Loucy (cell line): ENCODE measurements around the gene PNPLA7.

Source experiments
- CTCF ChIP-seq: fragments of 200-600 bp; sonication (generic); conservative IDR thresholded peaks from 2 replicates; pipeline ENCODE4 v1.5.1; 2014; ENCODE audit warnings: mild to moderate bottlenecking, antibody characterized with exemption, low read length
- EZH2phosphoT487 ChIP-seq: fragments of 200-600 bp; IDR thresholded peaks from 2 replicates; pipeline ENCODE4 v1.6.1; 2018; ENCODE audit warnings: antibody characterized with exemption, mild to moderate bottlenecking, moderate library complexity, borderline replicate concordance

- TF ChIP-seq CTCF (no peak), EZH2phosphoT487 (no peak)
These were observed 103.2 kb downstream of the PNPLA7 start for GRCh38 chr9:137446851-137447471.
